8988T (cell line): Measurements from ENCODE around the gene ATXN1.
"Not testable (repeated sequence)": the region's sequence is repeated elsewhere in the genome, so short reads cannot be mapped to it uniquely, and the experiment has no call there.

Experiments used
- DNase-seq: peaks from one replicate; pipeline ENCODE4 v3.0.0; 2011

ATXN1 gene

DNA sequence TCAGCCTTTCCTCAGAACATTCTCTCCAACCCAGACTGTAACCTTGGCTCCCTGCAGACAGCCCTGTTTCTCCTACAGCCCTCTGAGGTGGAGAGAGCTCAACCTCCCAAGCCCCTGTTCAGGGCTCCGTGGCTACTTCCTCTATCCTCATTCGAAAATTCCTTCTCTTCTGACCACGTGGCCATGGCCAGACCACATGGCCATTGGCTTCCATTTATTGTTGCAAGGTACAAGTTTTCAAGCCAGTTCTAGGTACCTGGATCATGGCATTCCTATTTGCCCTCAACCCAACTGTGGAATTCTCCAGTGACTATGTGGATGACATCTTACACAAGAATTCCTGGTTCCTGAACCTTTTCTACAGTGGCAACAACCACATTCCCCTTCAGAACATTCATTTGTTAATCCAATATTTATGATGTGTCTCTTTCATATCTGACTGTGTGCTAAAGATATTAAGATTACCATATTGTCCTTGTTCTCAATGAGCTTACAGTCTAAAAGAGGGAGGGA is 361.0 kb downstream of the ATXN1 start:
- DNase-seq: no peak

DNA sequence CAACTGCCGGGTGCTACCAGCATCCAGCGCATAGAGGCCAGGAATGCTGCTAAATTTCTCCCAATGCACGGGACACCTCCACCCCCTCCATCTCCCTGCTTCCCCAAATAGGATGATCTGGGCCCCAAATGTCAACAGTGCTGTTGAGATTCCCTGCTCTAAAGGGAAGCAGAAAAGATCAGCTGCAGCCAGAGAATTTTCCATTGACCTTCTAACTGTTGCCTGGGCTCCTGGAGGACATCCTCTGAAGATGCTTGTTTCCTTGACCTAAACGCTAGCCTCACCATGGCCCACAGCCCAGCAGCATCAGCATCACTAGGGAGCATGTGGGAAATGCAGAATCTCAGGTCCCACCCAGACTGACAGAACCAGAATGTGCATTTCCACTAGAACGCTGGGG is 361.6 kb downstream of the ATXN1 start:
- no peak for DNase-seq

DNA sequence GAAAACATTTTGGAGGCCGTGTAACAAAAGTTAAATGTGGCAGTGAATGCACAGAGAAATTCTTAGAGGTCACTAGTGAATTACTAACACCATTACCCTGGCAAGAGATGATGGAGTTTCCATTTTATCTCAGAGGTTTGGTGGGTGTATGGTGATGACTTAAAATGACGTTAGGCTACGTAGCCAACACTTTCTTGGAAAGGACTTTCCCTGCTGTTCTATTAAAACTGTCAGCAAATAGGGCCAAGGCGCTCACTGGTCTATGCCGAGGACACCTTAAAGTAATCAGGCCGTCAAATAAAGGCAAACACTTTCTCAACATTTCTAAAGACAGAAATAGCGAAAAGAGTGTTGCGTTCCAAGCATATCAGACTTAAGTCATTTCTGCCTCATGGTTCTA is 362.1 kb downstream of the ATXN1 start:
- no peak for DNase-seq

DNA sequence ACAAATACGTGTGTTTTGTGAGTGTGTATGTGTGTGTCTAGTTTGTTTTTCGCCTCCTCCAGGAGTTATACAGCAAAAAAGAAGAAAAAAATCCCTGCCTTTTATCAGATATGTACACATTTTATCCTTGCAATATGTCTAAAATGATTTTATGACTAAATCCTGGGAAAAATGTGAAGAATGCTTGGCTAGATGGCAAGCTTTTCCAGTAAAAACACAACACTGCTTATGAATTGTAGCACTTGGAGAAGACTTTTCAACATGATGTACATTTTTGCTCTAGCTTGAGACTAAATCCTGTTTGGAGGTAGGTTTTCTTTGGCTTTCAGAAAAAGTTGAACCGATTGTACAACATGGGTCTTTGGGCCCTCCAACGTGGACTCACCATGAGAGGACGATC is 362.7 kb downstream of the ATXN1 start:
- no peak for DNase-seq

DNA sequence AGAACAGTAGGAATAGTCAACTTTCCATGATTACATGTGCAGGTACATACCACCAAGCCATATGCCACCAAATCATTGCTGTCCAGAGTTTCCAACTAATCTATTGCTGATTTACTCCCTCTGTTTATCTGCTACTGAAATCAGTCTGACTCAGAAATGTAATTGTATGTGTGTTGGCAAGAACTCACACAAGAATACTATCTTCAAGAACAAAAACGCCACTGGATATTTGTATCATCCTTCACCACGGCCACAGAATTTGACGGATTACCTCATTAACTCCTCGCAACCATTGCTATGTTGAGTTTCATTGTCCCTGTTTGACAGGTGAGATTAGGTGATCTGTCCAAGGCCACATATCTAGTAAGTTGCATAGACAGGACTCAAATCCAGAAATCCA is 363.6 kb downstream of the ATXN1 start:
- no peak for DNase-seq

GRCh38 chr6:16396497-16397319 is 364.6 kb downstream of the ATXN1 start:
- DNase-seq: no peak

DNA sequence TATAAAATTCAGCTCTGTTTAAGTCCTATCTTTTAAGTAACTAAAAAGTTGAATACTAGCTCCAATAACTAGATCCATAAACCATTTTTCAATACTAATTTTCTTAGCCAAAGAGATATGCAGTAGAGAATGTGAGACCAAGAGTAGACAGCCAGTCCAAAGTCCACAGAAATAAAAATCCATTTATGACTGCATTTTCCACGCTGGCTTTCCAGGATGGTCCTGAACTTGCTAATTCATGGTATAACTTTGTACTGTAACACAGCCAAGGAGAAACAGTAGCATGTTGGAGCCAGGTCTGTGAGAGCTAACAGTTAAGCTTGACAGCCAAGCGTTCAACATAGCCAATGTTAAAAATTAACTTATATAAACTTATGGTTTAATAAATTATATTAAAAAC is 366.6 kb downstream of the ATXN1 start:
- no peak for DNase-seq

DNA sequence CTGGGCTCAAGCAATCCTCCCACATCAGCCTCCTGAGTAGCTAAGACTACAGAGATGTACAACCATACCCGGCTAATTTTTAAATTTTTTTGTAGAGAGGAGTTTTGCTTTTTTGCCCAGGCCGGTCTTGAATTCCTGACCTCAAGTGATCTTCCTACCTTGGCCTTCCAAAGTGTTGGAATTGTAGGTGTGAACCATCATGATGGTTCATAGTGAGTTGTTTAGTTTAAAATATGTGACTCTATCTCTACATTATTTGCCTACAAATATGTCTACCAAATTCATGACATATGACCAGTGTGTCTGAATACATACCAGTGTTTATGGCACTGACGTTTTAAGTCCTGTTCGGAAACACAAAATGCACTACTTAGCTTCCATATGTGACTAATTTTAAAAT is 367.9 kb downstream of the ATXN1 start:
- no peak for DNase-seq

DNA sequence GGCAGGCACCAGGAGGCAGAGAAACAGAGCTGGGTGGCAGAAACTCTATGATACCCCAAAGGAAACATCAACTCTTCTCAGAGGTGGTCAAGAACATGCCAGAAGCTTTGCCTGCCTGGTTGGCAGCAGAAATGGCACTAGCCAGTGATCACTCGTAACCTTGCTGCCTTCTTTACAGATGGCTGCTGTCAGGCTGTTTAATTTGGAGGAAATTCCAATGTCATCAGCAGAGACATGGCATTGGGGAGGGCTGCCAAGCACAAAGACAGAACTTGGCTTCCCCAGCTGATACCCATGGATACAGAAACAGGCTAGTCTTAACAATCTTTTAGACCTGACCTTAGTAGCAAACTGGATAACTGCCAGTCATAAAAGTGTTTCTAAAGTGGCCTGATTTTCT is 369.2 kb downstream of the ATXN1 start:
- no peak for DNase-seq

GRCh38 chr6:16391451-16391912 is 369.8 kb downstream of the ATXN1 start:
- no peak for DNase-seq

GRCh38 chr6:16390909-16391450 is 370.3 kb downstream of the ATXN1 start:
- not testable (repeated sequence) for DNase-seq

- DNase-seq: no peak
Observed at GRCh38 chr6:16389642-16390041, 371.6 kb downstream of the ATXN1 start.

- no peak for DNase-seq
Observed at GRCh38 chr6:16388488-16388887, 372.8 kb downstream of the ATXN1 start.

DNA sequence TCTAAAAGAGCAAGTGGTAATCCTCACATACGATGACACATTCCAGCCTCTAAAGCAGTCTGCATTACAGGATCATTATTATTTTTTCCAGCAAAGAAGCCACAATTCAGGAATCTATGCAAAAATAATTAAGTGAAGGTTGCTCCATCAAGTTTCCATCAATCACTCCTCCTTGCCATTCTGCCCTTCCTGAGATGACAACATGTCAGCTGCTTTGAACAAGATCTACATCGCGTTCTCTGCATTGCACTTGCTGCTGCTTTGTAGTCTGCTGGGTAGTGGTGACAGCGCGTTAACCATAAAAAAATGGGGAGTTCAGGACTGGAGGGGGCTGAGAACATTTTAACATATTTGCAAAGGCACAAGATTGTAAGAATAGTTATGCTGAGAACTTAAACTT is 375.2 kb downstream of the ATXN1 start:
- DNase-seq: no peak

- no peak for DNase-seq
Observed at GRCh38 chr6:16383607-16384206, 377.6 kb downstream of the ATXN1 start.

DNA sequence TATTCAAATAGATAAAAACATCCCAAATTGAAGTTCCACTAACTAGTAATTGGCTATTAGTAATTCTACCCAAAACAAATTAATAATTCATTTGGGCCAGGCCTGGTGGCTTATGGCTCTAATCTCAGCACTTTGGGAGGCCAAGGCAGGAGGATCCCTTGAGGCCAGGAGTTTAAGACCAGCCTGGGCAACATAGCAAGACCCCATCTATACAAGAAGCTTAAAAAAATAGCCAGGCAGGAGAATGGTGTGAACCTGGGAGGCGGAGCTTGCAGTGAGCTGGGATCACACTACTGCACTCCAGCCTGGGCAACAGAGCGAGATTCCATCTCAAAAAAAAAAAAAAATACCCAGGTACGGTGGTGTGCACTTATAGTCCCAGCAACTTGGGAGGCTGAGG is 379.3 kb downstream of the ATXN1 start:
- not testable (repeated sequence) for DNase-seq

- no peak for DNase-seq
Observed at GRCh38 chr6:16380220-16380809, 380.9 kb downstream of the ATXN1 start.

- not testable (repeated sequence) for DNase-seq
Observed at GRCh38 chr6:16378360-16378759, 382.9 kb downstream of the ATXN1 start.

DNA sequence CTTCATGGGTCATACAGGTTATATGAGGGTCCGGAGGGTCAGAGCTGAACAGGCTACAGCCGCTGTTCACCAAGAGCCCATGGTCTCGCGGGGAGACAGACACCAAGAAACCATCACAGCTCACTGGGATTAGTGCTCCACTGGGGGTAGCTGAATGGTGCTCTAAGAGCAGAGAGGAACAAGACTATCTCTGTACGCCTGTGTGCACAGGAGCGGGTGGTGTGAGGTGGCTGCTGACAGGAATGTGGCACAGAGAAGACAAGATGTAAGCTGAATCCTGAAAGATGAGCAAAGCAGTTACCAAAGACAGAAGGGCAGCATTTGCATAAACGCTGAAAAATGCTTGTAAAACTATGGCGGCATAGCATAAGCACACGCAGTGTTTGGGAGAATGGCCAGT is 383.8 kb downstream of the ATXN1 start:
- no peak for DNase-seq

DNA sequence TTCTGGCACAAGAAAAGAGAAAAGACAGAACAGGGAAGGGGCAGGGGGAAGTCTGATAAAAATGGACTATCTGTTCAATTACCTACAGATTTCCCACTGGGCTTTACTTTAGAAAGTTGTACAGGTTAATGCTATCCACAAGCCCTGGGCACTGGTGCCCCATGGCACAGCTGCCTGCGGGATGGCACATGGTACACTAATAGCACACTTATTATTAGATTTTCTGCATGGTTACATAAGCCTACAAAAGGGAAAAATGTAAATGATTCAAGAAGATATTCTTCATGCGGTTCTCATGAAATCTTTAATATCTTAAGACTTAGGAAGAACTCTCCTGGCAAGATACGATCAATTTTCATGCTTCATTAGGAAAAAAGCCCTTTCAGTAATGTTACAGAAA is 385.4 kb downstream of the ATXN1 start:
- no peak for DNase-seq

DNA sequence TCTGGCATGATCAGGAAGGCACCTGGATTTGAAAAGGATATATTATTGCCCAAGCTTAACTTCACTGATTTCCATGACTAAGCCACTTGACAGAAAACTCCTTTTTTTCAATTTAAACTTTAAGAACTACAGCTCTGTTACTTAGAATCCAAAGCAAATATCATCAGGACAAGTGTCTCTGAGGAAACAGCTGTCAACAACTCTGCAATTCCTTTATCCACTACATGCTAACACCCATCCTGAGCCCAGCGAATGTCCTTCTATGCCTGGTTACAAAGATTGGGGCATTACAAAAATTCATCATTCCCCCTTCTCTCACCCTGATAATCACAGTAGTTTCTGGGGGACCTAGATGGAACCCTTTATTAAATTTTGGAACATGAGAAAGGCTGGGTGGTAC is 386.1 kb downstream of the ATXN1 start:
- DNase-seq: no peak

GRCh38 chr6:16374461-16375200 is 386.6 kb downstream of the ATXN1 start:
- no peak for DNase-seq

DNA sequence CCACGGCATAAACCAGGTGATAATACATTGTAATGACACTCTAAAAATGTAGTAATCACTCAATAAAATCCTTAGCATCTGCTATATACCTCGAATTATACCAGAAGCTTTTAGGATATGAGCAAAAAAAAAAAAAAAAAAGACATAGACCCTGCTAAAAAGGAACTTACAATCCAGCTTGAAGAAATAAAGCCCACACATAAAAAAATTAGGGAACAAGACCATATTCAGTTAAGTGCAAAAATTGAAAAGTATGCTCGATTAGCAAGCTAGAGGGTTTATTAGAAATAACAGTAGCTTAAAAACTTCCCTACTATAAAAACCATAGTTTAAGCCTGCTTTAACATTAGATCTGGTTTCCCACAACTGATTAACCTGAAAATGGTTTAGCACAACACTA is 387.2 kb downstream of the ATXN1 start:
- no peak for DNase-seq
